NOMO-1 treated with DMSO at 0.1 percent for 48 hours (cell line): Measurements from ENCODE around the gene FERMT2.
"Not testable (repeated sequence)": the region's sequence is repeated elsewhere in the genome, so short reads cannot be mapped to it uniquely, and the experiment has no call there.

Experiments used
- DNase-seq: peaks from one replicate; lab custom pipeline; 2025; ENCODE audit not compliant: unreplicated experiment; lab: John Stamatoyannopoulos, UW

FERMT2 gene

DNA sequence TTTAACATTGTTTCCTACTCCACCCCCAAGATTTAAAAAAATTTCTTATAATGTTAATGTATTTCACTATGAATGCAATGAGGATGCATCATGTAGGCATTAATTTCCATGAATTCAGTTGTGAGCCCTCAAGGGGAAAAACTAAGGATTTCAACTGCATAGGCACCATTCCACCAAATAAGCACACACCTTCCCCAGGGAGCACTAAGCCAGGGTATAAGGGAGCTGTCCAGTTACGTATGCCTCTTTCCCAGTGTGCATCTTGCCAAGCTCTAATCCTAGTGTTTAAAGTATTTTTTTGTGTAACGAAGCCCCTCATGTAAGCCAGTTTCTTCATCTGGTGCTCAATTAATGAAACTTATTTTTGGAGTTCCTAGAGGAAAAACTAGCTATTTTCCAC lies 6.6 kb downstream of the FERMT2 start:
- DNase-seq, result no peak

DNA sequence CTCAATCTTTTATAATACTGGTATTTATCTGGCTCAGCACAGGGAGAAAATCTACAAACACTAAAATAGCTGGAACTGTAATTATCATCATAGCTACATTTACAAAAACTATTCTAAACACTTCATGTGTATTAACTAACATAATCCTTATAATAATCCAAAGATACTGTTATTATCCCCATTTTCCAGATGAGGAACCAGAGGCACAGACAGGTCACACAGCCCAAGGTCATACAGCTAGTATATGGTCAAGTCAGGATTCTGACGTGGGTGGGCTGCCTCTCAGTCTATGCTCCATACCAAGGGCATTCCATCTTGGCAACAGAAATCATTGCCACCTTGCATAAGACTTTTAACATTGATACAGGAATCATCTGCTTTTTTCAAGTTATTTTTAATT lies 11.4 kb downstream of the FERMT2 start:
- DNase-seq, result no peak

GRCh38 chr14:52937869-52938268 lies 13.0 kb downstream of the FERMT2 start:
- DNase-seq, result no peak

DNA sequence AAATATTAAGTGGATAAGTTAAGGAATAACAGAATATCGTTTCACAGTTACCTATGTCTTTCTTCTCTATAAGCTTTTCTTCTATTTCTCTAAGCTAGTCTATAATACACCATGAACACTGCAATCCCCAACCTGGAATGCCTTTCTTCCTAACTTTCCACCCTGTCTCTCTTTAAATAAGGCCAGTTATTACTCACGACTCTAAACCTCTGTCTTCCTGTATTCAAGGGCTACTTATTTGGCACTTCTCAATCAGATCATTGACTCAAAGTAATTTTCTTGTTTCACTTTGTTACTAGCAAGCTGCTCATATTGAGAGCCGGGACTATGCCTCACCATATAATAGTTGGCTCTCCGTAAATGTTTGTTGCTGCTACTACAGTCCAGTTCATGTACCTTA lies 13.5 kb downstream of the FERMT2 start:
- no peak for DNase-seq

GRCh38 chr14:52936437-52936836 lies 14.4 kb downstream of the FERMT2 start:
- no peak for DNase-seq

DNA sequence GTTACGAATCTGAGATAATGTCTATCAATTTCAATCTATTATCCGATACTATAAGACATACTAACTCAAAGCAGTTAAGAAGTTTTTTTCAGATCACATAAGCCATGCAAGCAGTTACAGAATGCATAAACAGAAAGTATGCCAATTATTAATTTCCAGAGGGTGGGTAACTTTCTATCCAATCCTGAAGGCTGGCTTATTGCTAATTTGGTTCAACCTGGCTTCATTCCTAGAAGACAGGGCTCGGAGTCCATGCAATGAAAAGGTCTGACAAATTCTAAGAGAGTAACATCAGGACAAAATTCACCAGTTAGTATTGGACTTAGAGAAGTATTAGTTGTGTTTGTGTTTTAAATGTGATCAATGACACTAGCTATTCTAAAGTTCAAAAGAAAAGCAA lies 15.0 kb downstream of the FERMT2 start:
- no peak for DNase-seq

DNA sequence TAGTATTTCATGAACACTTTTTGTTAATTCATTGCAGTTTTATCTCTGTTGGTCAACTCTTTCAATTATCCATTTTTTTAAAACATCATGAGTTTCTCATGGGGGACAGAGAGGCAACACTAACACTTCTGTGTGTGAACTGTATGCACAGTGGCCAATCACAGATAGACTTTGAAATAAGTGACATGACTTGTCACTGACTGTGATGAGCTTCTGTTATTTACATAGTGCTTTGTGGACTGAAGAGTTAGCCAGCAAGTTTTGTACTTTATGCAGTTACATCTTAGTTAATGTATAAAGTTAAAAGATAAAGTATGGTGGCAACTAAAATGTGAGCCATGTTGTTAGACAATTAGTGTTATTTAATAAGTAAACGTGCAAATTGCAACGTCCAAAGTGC lies 16.1 kb downstream of the FERMT2 start:
- no peak for DNase-seq

DNA sequence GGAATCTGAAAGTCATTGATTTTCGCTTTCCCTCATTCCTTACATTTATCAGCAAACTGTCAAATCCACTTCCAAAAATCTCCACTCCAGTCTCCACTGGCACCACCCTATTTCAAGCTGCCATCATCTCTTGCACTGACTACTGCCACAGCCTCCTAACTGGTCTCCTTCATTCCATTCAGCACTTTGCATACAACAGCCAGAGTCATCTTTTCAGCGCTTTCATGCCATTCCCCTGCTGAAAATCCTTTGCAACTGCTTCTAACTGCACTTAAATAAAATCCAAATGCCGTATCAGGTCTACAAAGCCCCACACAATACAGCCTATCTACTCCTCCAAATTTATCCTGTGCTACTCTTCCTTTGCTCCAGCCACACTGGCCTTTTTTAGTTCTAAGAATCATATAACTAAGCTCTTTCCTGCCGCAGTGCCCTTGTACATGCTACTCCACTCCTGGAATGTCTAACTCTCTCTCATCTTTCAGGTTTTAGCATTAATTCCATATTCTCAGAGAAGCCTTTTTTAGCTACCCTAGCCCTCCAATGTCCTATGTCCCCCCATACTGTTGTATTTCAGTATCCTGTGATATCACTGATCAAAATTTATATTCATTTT lies 21.6 kb downstream of the FERMT2 start:
- DNase-seq, result no peak

DNA sequence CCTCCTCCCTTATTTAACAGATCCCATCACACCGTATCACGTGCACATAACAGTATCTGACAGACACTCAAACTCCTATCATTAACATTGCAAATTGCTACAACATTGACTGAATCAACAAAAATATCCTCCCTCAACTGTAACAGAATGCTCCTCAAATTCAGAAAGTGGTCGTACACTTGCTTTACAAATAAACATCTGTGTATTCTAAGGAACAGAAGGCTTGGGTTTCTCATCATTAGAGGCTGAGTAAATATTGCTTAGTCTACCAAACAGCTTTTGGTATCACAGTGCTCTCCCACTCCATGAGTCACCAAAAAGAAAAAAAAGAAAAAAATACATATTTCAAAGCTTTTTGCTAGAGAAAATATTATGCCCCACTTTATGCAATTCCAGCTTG lies 23.9 kb downstream of the FERMT2 start:
- DNase-seq, result no peak

DNA sequence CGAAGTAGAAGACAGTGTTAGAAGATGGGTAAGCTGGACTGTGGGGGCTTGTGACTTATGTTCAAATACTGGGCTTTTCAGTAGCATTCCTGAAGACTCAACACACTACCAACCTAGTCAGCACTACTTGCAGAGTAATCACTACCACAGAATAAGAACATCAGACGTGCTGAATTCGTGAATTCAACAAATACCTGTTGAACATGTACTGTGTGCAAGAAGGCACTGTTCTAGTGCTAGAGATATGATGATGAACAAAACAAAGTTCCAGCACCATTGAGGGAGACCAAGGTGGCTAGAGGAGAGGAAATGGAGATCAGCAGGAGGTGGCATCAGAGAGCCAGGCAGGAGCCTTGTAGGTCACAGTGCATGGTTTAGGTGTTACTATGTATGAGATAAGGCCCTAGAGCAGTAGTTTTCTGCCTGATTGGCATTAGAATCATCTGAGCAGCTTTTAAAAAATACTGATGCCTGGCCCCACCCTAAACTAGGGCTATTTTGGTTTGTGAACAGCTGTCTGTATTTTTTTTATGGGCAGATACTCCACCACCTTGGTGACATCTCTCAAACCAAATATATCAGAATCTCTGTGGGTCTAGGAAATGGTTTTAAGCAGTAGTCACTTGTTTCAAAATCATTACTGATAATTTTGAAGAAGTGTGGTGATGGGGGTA lies 26.8 kb downstream of the FERMT2 start:
- no peak for DNase-seq

- DNase-seq, result no peak
Measured at GRCh38 chr14:52922656-52923055, 28.2 kb downstream of the FERMT2 start.

GRCh38 chr14:52922059-52922458 lies 28.8 kb downstream of the FERMT2 start:
- DNase-seq, result no peak

- DNase-seq, result not testable (repeated sequence)
Measured at GRCh38 chr14:52920411-52920810, 30.4 kb downstream of the FERMT2 start.

GRCh38 chr14:52919971-52920370 lies 30.9 kb downstream of the FERMT2 start:
- no peak for DNase-seq

DNA sequence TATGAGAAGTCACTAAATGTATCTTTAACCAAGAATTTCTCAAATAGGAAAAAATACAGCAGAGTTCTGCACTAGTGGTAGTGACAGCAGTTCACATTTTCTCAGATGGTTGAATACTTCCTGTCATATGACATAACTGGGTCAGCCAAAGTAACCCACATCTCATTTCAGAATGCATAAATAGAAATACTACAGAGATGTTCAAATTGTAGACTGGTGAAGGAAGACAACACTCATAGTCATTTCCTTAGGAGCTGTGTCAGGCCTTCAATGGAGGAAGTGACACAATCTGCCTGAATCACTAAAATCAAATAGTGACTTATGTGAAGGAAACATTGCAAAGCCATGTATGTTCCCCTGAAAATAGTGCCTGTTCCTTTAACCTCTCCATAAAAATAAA lies 32.4 kb downstream of the FERMT2 start:
- DNase-seq, result peak; percentile 91

DNA sequence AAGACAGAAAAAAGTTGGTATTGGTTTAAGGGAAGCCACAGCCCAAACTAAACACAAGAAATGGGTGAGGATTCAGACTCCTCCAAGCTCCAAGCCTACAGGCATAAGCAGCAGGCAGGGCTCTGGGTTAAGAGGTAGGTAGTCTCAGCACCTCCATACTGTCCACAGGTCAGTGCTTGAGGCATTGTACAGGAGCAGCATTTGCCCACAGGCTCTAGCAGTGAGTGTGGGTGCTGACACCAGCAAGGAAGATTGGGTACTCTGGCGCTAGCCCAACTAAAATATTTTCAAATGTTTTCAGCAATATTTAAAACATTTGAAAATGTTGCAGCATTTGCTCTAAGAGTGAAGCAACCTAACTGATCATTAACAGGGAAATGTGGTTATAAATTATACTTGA lies 33.1 kb downstream of the FERMT2 start:
- no peak for DNase-seq

DNA sequence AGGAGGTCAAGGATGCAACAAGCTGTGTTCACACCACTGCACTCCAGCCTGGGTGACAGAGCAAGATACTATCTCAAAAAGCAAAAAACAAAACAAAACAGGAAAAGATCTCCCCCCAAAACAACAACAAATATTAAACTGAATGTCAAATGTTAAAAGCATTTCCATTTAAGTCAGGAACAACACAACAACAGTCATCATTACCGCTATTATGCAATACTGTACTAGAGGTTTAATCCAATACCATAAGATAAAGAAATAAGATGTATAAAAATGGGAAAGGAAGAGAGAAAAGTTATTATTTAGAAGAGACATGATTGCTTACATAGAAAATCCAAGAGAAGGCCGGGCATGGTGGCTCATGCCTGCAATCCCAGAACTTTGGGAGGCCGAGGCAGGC lies 36.6 kb downstream of the FERMT2 start:
- no peak for DNase-seq

GRCh38 chr14:52913271-52913670 lies 37.6 kb downstream of the FERMT2 start:
- no peak for DNase-seq

GRCh38 chr14:52911904-52912303 lies 38.9 kb downstream of the FERMT2 start:
- no peak for DNase-seq

GRCh38 chr14:52910572-52910971 lies 40.3 kb downstream of the FERMT2 start:
- no peak for DNase-seq

GRCh38 chr14:52907949-52908348 lies 42.9 kb downstream of the FERMT2 start:
- DNase-seq, result no peak

DNA sequence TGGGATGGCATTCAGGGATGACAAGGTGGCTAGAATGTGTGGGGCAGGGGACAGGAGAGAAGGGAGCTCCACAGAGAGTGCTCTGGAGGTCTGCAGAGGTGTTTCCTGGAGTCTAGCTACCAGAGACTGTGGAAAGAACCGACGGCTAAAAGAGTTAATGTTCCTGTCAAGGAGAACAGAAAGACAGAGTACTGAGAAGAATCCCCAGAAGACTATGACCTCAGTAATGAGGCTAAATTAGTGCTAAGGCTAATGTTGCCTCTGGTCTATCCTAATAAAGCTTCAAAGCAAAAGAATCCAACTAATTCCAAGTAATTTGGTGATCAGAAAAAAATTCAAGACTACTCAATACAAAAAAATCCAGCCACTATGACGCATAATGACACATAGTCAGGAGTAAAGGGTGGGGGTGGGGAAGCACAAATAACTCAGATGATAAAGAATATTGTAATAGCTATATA lies 44.7 kb downstream of the FERMT2 start:
- DNase-seq, result no peak
